Aorta (tissue), 5 donors: ENCODE data around the gene MARK3. TPM values are rescaled to one million over a fixed set of nuclear protein-coding genes. Genes with fewer than 3 reads are reported as not detected.

Source experiments
- ATAC-seq: fragments of 200-7000 bp; cut with Tn5 transposase; one replicate; pipeline ENCODE4 v1.9.1; 2022; ENCODE audit warnings: moderate library complexity; ENCODE audit not compliant: low FRiP score
- DNase-seq, 2 donors: peaks; one replicate each; pipeline ENCODE4 v3.0.0-alpha.2; 2020
- H3K27ac ChIP-seq, 2 donors: one replicate each; pipeline ENCODE4 v1.5.1; 2013; ENCODE audit warnings: low read length in 2 of 2, mild to moderate bottlenecking in 2 of 2, moderate library complexity in 2 of 2, control low read depth in 1 of 2, inconsistent platforms in 1 of 2, low read depth in 1 of 2
- H3K27me3 ChIP-seq, 2 donors: one replicate each; pipeline ENCODE4 v1.6.1; 2013; ENCODE audit warnings: control low read depth in 1 of 2, low read length in 1 of 2, mild to moderate bottlenecking in 1 of 2, moderate library complexity in 1 of 2; ENCODE audit not compliant: insufficient read depth in 2 of 2, control insufficient read depth in 1 of 2
- H3K36me3 ChIP-seq, 2 donors: one replicate each; pipeline ENCODE4 v1.6.1; 2013; ENCODE audit warnings: control low read depth in 1 of 2, low read length in 1 of 2, mild to moderate bottlenecking in 1 of 2; ENCODE audit not compliant: insufficient read depth in 2 of 2, control insufficient read depth in 1 of 2
- H3K4me1 ChIP-seq, 2 donors: one replicate each; pipeline ENCODE4 v1.6.1; 2013; ENCODE audit warnings: low read length in 2 of 2, control low read depth in 1 of 2, mild to moderate bottlenecking in 1 of 2, moderate library complexity in 1 of 2; ENCODE audit not compliant: insufficient read depth in 2 of 2, control insufficient read depth in 1 of 2
- H3K4me3 ChIP-seq, 2 donors: one replicate each; pipeline ENCODE4 v1.5.1; 2013; ENCODE audit warnings: low read length in 2 of 2, control low read depth in 1 of 2, mild to moderate bottlenecking in 1 of 2
- H3K9me3 ChIP-seq: one replicate; pipeline ENCODE4 v1.6.1; 2013; ENCODE audit warnings: mild to moderate bottlenecking, low read length; ENCODE audit not compliant: control insufficient read depth
- whole genome bisulfite sequencing, 2 donors: extraction: QIAGEN DNeasy Blood & Tissue Kit; methylation state at CpG; one replicate each; pipeline ENCODE4 v1.1.7; 2013; 5-methylcytosine and 5-hydroxymethylcytosine counted together
- intact Hi-C, 2 donors: fragments of 100-400 bp; cut with DNase I; formaldehyde crosslinking; loops; one replicate each; pipeline versions ENCODE4 v1.14.2 to v1.15.0; 2022
- long read RNA-seq, 2 donors: library from polyadenylated mRNA; unstranded; transcript quantifications; one replicate each; pipeline ENCODE4 v2.0.0, GENCODE V29; 2020 to 2021
- polyA plus RNA-seq, 2 donors: library from polyadenylated mRNA; stranded (reverse); fragments of 200-250 nt; gene quantifications; one replicate each; pipeline ENCODE4 v1.2.3, GENCODE V29; 2013
- total RNA-seq, 2 donors: library from RNA; stranded (reverse); fragmentation: NEBNext Ultra II Directional; extraction: Animal tissue kit (Norgen Biotek cat#: 25700); gene quantifications; one replicate each; pipeline ENCODE4 v1.2.1, GENCODE V29; 2021
- donor health status: healthy with polysubstance abuse.
- donor health status: Bipolar disorder and iron deficiency.
- donor health status: DM: no; HTN: no; CAD: no.
- donor health status: DM: no; HTN: no; CAD: no.
- donor health status: DM: yes; HTN: yes; CAD: no.

Gene MARK3
- total RNA-seq (100 to 1,000 TPM in 1 of 2 donors, 10 to 100 TPM in 1; 77.3 to 121 TPM), polyA plus RNA-seq (10 to 100 TPM; 21.7 to 94.6 TPM)
- long read RNA-seq, donor 1, partial matches to known transcripts: 8 of 24 reads
- long read RNA-seq, donor 1, other reads (novel, unspliced or antisense): 15 of 24 reads
- long read RNA-seq, donor 2, transcript MARK3-205 (18 exons, 3,371 nt): major isoform, 9 of 70 reads
- long read RNA-seq, donor 2, partial matches to known transcripts: 13 of 70 reads
- long read RNA-seq, donor 2, other reads (novel, unspliced or antisense): 44 of 70 reads

- H3K36me3 ChIP-seq: no peaks in the 10 kb centered on the region
- WGBS, 2 donors: 0% methylated on average over 65 to 91 of the region's 91 CpGs
- peak; percentile 99 for ATAC-seq
- peak; percentile 99 for DNase-seq
- intact Hi-C loops: loop anchor here in 1 of 2 donors (5.0 kb wide), 2 partner anchors 47 to 53 kb away; partner anchors contain the start of gene EIF5
- no peaks in the 10 kb centered on the region for H3K27me3 ChIP-seq
- H3K4me1 ChIP-seq: peaks cover 0 to 5% of the 10 kb centered on the region in 2 donors
- H3K9me3 ChIP-seq: no peaks in the 10 kb centered on the region
- peak within 1 kb of the TSS; percentile 92 for H3K4me3 ChIP-seq
- peak within 1 kb of the TSS; percentile 91 to 94 for H3K27ac ChIP-seq
Measured at GRCh38 chr14:103385152-103385928, at the start of gene MARK3. MARK3 (plus strand) TSS chr14:103385415; CDS start chr14:103386030, 615 bp downstream.

- 95% methylated on average over 14 of the region's 14 CpGs for WGBS, 2 donors
- H3K27me3 ChIP-seq: no peaks in the 10 kb centered on the region
- H3K9me3 ChIP-seq: no peaks in the 10 kb centered on the region
- no peak for DNase-seq
- H3K36me3 ChIP-seq: peaks cover 9 to 12% of the 10 kb centered on the region in 2 donors
- H3K4me1 ChIP-seq: no peaks in the 10 kb centered on the region
- no peak overlapping the region for H3K4me3 ChIP-seq
- intact Hi-C loops: loop anchor here in 1 of 2 donors (10.0 kb wide), 1 partner anchor 89 kb away; no protein-coding TSS in a partner anchor
- no peak overlapping the region for H3K27ac ChIP-seq
- no peak for ATAC-seq
Measured at GRCh38 chr14:103336191-103336590, 49.0 kb upstream of the MARK3 start.

GRCh38 chr14:103337794-103338193, 47.4 kb upstream of the MARK3 start:
- H3K9me3 ChIP-seq: no peaks in the 10 kb centered on the region
- intact Hi-C loops: loop anchor here in 1 of 2 donors (10.0 kb wide), 1 partner anchor 87 kb away; no protein-coding TSS in a partner anchor

GRCh38 chr14:103339561-103339960, 45.7 kb upstream of the MARK3 start:
- DNase-seq: no peak
- no peak for ATAC-seq
- Histone ChIP-seq H3K27ac (no peak overlapping the region), H3K36me3 (peaks cover 20 to 22% of the 10 kb centered on the region in 2 donors), H3K27me3 (no peaks in the 10 kb centered on the region), H3K4me1 (no peaks in the 10 kb centered on the region), H3K9me3 (no peaks in the 10 kb centered on the region), H3K4me3 (no peak overlapping the region)
- intact Hi-C loops: loop anchor here in 1 of 2 donors (10.0 kb wide), 1 partner anchor 85 kb away; no protein-coding TSS in a partner anchor
- WGBS, 2 donors: 77 to 88% methylated on average over 6 of the region's 6 CpGs

More at GRCh38 chr14:103337794-103338193, 47.4 kb upstream of the MARK3 start:
- H3K36me3 ChIP-seq: peaks cover 9 to 14% of the 10 kb centered on the region in 2 donors
- 70 to 83% methylated on average over 3 of the region's 3 CpGs for WGBS, 2 donors
- no peak overlapping the region for H3K27ac ChIP-seq
- DNase-seq (no peak), ATAC-seq (no peak)
- H3K4me3 ChIP-seq: no peak overlapping the region
- H3K27me3 ChIP-seq: no peaks in the 10 kb centered on the region
- no peaks in the 10 kb centered on the region for H3K4me1 ChIP-seq

GRCh38 chr14:103340480-103341212, 44.6 kb upstream of the MARK3 start:
- Histone ChIP-seq H3K36me3 (peaks cover 20 to 22% of the 10 kb centered on the region in 2 donors), H3K27ac (no peak overlapping the region), H3K4me1 (no peaks in the 10 kb centered on the region), H3K4me3 (no peak overlapping the region), H3K9me3 (no peaks in the 10 kb centered on the region), H3K27me3 (no peaks in the 10 kb centered on the region)
- 85 to 86% methylated on average over 6 of the region's 6 CpGs for WGBS, 2 donors
- intact Hi-C loops: no loop called here
- ATAC-seq (no peak), DNase-seq (no peak)

- Histone ChIP-seq H3K36me3 (peaks cover 16 to 22% of the 10 kb centered on the region in 2 donors), H3K27me3 (no peaks in the 10 kb centered on the region), H3K27ac (no peak overlapping the region), H3K4me3 (no peak overlapping the region), H3K4me1 (no peaks in the 10 kb centered on the region), H3K9me3 (no peaks in the 10 kb centered on the region)
- ATAC-seq: no peak
- intact Hi-C loops: no loop called here
- no peak for DNase-seq
- 58 to 61% methylated on average over 5 of the region's 5 CpGs for WGBS, 2 donors
Measured at GRCh38 chr14:103341250-103342129, 43.7 kb upstream of the MARK3 start.

GRCh38 chr14:103343164-103343879, 41.9 kb upstream of the MARK3 start:
- Histone ChIP-seq H3K4me1 (no peaks in the 10 kb centered on the region), H3K27ac (no peak overlapping the region), H3K36me3 (peaks cover 14 to 19% of the 10 kb centered on the region in 2 donors), H3K9me3 (no peaks in the 10 kb centered on the region), H3K4me3 (no peak overlapping the region), H3K27me3 (no peaks in the 10 kb centered on the region)
- intact Hi-C loops: no loop called here
- 72 to 73% methylated on average over 4 of the region's 4 CpGs for WGBS, 2 donors
- no peak for DNase-seq
- ATAC-seq: no peak
